PFSK-1 (cell line): Measurements from ENCODE around the gene MRAS.

Experiments
- POLR2AphosphoS5 ChIP-seq: IDR thresholded peaks from 2 replicates; pipeline ENCODE4 v1.6.1; 2012; ENCODE audit warnings: low read depth, mild to moderate bottlenecking, control low read depth, low read length, moderate library complexity
- SIN3A ChIP-seq: IDR thresholded peaks from 2 replicates; pipeline ENCODE4 v1.6.1; 2012; ENCODE audit warnings: mild to moderate bottlenecking, low read length, moderate library complexity, borderline replicate concordance; ENCODE audit not compliant: insufficient read depth
- TAF1 ChIP-seq: IDR thresholded peaks from 2 replicates; pipeline ENCODE4 v1.6.1; 2012; ENCODE audit warnings: low read length, control low read depth, borderline replicate concordance; ENCODE audit not compliant: insufficient read depth

GRCh38 chr3:138362538-138362937 is 14.2 kb downstream of the MRAS start:
- no peak for TF ChIP-seq SIN3A
- no peak for TF ChIP-seq POLR2AphosphoS5
- TF ChIP-seq TAF1, result no peak
